Inflammatory macrophage treated with lipopolysaccharide for 4 hours (primary cell): ENCODE measurements around the gene CARD11.
A peak's percentile ranks its signal among the peaks of the same experiment; 100 is the strongest.

Source experiments
- DNase-seq: peaks from one replicate; pipeline ENCODE4 v3.0.0-alpha.2; 2020

The CARD11 gene

DNA sequence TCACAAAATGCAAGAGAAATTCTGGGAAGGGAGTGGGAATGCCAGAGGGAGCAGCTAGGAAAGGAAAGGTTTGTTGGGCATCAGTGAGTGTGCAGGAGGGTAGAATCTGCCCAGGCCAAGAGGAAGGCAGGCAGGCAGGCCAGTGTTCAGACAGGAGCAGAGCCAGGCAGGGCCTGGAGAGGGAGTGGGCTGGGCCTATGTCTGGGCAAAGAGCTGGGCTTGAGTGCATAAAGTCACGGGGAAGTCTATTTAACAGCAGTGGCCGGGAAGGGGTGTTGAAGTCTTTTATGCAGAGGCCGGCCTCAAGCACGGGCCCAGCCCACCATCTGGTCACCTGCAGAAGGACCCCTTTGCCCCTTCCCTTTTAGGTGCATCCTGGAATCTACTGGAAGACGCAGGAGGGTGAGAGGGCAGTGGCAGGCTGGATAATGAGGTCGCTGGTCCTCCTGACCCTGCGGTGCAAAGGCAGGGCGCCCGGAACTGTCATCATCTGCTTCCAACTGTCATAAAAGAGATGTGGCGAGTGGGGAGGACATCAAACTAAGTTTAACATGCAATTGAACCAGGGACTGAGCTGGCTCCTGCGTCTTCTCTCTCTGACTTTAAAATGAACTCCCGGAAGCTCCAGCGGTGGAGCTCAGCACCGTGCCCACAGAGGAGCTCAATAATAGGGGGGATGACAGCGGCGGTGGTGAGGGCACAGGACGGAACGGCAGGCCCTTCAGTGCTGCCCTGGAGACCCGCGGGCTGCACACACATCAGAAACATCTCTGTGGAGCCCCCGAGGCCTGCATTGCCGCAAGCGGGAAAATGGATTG lies 29.5 kb downstream of the CARD11 start:
- no peak for DNase-seq

DNA sequence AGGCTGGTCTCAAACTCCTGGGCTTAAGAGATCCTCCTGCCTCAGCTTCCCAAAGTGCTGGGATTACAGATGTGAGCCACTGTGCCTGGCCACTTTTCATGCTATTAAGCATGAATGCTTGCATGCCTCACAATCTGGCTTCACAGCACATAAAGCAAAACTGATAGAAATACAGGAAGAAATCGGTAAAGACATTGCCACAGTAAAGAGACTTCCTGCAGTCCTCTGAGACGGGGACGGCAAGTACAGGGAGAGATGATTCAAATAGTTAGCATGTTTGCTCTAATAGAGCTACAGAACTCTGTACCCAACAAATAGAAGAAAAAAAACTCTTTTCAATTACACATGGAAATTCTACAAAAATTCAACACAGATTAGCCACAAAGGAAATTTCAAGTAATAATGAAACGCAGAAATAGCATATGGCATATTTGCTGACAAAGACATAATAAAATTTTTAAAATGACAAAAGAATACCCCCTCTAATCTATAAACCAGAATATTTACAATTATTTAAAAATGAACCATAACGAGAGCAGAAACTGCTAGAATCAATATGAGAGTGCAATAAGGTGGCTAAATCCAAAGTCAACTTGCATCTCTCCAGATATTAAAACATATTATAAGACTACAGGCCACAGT lies 32.3 kb downstream of the CARD11 start:
- DNase-seq: no peak

DNA sequence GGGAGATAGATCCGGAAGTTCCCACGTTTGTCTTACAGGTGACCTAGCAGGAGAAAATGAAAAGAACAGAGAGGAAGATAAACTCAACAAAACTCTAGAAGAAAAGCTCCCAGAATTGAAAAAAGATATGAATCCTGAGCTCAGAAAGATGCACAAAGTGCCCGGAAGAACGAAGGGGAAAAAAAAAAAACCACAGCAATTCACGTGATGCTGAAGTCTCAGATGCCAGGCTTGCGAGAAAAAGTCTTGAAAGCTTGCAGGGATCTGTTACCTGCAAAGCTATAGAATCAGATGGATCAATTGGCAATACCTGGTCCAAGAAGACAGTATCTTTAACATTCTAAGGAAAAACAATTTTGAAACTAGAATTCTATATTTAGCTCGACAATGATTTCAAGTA lies 33.5 kb downstream of the CARD11 start:
- DNase-seq: no peak

DNA sequence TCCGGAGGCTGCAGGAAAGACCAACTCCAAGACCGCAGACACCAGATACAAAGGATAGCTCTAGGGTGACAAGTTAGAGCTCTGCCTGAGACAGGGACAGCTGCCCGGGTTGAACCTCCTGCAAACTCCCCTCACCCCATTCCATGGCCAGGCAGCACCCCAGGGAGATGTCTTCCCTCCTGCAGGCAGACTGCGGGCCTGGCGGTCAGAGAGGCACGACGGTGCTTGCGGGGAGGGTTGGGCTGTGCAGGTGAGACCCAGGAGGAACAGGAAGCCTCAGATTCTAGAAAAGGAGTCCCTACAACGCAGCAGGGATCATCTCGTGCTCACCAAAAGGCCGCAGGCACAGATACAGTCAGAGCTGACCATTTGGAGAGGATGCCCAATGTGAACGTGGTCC lies 34.6 kb downstream of the CARD11 start:
- DNase-seq: no peak

DNA sequence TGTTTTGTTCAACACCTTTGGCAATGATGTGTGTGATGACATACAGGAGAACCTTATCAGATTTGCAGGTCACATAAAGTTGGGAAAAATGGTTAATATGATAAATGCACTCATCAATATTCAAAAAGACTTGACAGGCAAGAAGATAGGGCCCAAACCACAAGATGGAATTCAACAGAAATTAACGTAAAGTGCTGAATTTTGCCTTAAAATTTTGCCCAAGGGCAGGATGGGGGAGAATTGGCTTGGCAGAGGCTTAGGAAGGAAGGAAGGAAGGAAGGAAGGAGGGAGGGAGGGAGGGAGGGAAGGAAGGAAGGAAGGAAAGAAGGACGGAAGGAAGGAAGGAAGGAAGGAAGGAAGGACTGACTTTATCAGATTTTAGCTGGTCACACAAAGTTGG lies 35.3 kb downstream of the CARD11 start:
- no peak for DNase-seq

DNA sequence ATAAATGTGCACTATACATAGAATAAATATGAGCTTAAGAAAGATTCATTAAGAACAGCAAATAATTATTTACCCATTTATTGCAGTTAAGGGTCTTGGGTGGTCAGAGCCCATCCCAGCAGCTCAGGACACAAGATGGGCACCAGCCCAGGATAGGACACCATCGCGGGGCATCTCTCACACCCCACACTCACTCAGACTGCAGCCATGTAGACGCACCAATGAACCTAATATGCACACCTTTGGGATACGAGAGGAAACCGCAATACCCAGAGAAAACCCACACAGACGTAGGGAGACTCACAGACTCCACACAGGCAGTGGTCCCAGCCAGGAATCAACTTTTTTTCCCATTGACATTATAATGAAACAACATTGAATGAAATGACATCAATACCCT lies 36.0 kb downstream of the CARD11 start:
- no peak for DNase-seq

DNA sequence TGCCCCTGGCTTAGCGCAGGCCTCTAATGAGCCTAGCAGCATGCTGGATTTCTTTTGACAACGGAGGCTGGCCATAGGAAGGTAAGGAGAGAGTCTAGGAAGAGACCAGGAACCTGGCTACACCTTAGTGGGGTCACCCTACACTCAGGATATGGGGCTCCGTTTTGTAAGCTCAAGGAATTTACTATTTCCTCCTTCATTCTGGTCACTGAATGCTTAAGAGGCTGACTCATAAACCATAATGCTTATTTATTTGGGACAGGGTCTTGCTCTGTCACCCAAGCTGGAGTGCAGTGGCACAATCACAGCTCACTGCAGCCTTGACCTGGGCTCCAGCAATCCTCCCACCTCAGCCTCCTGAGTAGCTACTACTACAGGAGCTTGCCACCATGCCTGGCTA lies 38.4 kb downstream of the CARD11 start:
- no peak for DNase-seq

DNA sequence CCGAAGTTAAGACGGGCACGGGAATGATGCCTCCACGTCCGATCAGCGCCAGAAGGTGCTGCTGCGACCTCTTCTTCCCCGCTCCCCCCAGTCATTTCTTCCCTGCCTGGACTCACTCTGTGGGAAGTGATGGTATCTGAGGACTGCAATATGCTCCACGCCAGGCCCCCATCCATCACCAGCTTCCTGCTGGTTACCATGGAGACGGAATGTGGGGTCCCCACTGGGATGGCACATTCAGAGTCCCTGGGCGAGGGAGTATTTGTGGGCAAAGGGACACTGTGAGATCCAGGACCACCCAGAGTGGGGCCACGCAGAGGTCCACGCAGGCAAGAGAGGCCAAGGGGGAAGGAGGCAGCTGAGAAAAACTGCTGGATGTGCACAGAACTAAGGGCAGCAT lies 39.7 kb downstream of the CARD11 start:
- DNase-seq: no peak

DNA sequence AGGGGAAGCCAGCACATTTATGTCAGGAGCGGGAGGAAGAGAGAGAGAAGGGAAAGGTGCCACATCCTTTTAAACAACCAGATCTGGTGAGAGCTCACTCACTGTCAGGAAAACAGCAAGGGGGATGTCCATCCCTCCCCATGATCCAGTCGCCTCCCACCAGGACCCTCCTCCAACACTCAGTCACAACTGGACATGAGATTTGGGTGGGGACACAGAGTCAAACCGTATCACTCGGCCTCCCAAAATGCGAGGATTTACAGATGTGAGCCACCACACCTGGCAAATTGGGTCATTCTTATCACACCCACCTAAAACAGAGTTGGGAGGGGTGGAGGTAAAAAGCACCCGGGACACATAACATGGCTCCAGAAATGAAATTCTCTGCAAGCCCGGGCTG lies 41.0 kb downstream of the CARD11 start:
- no peak for DNase-seq

DNA sequence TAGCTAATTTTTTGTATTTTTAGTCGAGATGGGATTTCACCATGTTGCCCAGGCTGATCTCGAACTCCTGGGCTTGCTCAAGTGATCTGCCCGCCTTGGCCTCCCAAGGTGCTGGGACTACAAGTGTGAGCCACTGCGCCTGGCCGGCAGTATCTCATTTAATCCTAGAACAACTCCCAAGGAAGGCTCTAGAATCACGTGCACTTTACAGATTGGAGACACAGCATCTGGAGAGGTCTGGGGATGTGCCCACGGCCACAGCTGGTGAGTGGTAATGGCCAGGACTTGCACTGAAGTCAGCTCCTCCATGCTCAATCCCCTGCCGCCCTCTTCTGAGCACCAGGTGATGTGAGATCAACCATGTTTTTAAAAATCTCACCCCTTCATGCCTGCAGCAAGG lies 43.1 kb downstream of the CARD11 start:
- DNase-seq: no peak

DNA sequence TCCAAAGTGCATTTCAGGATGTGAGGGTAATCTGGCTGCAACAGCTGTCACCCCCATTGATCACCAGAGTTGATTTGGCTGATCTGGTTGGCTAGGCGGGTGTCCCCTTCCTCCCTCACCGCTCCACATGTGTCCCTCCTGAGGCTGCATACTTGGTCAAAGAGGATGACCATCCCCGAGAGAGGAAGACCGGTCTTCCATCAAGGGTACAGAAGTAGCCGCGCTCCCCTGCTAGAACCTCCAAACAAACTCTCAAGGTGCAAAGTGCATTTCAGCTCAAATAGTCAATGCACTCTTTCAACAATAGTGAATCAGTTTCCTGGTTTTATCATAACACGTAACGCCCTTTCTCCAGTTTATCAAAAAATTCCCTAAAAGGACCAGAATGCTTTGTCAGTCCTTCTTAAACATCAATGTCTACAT lies 44.6 kb downstream of the CARD11 start:
- no peak for DNase-seq

DNA sequence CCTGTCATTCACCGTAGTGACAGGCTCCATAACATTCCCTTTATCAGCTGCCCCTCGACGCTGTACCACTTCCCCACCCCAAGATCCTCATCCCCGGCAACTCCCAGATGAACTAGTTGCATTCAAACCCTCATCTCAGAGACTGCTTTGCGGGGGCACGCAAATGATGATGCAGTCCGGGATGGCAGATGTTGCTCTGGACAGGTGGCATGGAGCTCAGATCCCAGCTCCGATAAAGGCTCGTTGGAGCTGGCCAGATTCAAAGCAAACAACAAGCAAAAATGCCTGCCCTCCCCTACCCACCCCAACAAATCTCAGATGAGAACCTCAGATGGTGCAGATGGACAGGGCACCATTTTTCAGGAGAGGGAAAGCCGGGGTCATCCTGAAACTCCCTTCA lies 46.7 kb downstream of the CARD11 start:
- DNase-seq: no peak

DNA sequence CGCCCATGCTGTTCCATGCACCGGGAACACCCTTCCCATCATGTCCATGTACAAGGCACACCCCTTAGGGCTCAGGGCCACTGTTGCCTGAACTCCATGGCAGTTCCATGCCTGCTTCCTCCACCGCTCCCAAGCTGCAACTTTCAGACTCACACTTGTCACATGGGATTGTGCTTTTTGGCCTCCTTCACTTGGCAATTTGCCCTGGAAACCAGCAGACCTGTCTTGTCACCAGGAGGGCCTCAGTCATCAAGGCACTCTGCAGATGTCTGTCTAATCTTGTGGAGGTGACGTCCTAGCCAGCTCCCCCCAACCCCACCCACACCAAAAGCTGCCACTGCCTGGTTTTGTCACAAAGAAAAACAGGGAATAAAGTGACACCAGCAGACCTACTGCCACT lies 47.5 kb downstream of the CARD11 start:
- DNase-seq: no peak

DNA sequence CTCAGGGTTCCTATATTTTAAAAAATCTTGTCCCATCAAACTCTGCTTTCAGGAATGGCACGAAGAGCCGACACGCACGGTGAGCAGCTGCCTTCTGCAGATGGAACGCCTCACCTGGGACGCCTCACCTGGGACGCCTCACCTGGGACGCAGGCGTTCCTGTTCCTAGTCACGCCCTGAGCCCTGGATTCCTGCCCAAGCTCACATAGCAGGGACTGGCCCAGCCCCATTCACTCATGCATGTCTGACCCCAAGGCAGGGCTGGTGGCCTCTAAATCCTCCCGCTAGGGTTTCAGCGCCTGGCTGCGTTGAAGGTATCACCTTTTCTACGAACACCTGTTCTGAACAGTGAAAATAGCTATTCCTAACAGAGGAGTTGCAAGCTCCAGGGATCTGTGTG lies 49.8 kb downstream of the CARD11 start:
- DNase-seq: no peak

DNA sequence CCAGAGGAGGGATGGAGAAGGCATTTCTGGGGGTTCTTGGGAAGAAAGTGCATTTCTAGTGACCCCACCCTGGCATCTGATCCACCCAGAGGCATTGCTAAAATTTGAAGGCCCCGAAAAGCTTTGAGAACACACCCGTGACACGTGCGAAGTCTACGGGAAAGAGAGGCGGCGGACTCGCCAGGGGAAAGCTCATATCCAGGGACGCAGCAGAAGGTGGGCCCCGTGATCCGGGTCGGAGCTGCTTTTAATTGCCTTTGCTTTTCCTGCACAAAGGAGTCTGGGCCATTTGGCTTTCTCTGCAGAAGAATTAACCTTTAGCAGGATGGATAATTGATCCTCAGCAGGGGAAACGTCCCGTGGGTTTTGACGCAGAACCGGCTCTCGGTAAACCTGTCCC lies 50.3 kb downstream of the CARD11 start:
- no peak for DNase-seq

DNA sequence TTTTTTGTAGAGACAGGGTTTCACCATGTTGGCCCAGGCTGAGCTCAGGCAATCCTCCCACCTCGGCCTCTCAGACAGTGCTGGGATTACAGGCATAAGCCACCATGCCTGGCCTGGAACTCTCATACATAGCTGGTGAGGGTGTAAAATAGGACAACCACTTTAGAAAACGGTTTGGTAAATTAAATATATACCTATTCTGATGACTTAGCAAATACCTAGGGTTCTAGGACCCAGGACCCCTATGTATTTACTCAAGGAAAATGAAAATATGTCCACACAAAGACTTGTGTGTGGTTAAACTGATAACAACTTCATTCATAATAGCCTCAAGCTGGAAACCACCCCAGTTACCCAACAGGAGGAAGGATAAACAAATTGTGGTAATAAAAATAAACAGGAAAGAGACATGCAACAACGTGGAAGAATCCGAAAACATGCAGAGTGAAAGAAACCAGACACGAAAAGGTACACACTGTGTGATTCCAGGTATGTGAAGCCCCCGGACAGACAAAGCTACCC lies 52.7 kb downstream of the CARD11 start:
- DNase-seq: no peak

DNA sequence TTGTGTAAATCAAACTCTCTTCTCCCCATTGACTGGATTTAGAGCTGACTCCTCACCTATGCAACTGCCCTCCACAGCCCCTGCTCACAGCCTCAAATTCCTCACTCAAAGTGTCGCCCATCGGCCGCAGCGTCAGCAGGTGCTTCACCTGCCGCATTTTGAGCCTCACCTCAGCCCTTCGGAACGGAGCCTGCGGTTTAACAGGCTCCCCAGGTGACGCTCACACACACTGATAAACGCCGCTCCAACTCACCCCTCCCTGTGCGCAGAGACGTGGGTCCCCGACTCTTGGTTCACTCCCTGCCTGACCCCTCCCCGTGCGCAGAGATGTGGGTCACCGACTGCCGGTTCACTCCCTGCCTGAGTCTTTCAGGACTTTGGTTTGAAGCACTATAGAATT lies 57.1 kb downstream of the CARD11 start:
- no peak for DNase-seq

DNA sequence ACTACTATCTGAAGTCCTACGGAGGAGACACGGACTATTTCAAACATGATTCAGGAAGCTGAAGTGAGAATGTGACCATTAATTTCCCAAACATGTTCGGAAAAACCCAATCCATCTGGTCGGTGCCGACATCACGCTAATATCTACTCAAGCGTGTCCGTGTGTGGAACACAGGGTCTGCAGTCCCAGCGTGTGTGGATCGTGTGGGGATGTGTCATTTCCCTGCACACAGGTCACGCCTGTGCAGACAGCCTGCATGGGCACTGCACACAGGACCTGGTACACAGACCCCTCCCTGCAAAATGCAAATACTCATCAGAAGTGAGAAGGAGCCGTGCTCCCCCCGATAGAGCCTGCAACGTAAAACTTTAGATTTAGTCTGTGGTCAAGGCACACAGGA lies 57.8 kb downstream of the CARD11 start:
- no peak for DNase-seq

DNA sequence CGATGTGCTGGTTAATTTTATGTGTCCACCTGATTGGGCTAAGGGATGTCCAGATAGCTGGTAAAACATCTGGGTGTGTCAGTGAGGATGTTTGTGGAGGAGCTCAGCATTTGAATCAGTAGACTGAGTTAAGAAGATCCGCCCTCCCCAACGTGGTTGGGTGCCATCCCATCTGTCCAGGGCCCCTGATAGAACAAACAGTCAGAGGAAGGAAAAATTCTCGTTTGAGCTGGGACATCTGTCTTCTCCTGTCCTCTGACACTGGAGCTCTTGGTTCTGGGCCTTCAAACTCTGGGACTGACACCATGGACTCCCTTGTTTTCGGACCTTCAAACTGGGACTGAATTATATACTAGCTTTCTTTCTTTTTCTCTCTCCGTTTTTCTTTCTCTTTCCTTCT lies 59.6 kb downstream of the CARD11 start:
- DNase-seq: no peak

DNA sequence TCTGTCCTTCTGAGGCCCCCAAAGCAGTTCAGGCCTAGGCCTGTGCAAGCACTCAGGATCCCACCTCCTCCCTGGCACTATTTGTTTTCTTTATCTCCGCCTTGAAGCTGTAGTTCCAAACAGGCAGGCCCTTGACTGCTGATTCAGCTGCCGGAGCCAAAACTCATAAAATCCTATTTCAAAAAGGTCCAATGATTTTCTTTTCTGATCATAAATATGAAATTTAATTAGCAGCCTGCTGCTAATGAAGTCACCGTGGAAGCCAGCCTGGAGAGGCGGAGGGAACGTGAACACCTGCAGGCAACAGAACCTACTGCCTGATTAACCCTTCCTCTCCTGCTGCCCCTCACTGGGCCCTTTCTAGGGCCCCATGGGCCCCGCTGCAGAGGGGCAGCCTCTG lies 60.1 kb downstream of the CARD11 start:
- no peak for DNase-seq

DNA sequence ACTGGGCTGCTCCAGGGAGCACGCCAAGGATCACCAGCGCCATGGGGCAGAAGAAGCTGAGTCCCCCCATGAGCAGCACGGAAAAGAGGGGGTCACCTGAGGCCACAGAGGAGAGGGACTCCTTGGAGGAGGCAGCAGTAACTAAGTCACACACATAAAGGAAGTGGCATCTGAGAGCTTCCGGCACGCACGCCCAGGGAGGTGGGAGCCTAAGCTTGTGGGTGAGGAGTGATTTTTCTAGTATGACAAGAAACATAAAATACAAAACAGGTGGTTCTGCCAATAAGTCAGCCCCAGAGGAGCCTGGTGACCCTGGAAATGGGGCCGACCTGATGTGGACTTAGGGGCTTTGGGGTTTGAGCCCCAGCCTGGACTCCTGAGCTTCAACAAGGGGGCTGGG lies 60.8 kb downstream of the CARD11 start:
- no peak for DNase-seq

DNA sequence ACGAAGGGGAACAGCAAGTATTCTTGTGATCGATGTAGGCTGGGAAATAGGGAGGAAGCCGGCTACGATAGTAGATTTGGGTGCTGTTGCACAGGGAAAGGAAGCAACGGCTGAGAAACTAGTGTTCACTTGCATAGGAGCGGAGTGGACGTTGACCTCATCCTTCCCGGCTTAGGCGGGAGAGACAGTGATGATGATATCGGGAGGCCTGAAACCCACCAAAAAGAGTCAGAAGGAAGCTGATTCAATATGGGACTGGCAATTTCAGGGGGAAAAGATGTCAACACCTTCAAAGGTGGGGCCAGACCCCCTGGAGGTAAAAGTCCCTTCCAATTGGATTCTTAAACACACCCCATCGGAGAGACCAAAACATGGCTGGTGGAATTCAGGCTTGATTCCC lies 61.3 kb downstream of the CARD11 start:
- DNase-seq: no peak

DNA sequence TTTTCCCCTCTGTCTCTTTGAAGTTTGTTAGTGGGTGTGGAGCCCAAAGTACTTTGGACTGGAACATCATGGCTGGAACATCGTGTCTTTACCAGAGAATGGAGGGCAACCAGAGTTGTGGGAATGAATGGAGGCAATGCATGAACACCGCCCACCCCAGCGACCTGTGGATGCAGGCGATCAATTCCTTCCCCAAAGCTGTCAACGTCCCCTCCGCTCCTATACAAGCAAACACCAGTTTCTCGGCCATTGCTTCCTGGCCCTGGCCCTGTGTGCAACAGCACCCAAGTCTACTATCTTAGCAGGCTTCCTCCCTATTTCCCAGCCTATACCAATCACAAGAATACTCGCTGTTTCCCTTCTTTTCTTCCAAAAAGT lies 62.6 kb downstream of the CARD11 start:
- no peak for DNase-seq

DNA sequence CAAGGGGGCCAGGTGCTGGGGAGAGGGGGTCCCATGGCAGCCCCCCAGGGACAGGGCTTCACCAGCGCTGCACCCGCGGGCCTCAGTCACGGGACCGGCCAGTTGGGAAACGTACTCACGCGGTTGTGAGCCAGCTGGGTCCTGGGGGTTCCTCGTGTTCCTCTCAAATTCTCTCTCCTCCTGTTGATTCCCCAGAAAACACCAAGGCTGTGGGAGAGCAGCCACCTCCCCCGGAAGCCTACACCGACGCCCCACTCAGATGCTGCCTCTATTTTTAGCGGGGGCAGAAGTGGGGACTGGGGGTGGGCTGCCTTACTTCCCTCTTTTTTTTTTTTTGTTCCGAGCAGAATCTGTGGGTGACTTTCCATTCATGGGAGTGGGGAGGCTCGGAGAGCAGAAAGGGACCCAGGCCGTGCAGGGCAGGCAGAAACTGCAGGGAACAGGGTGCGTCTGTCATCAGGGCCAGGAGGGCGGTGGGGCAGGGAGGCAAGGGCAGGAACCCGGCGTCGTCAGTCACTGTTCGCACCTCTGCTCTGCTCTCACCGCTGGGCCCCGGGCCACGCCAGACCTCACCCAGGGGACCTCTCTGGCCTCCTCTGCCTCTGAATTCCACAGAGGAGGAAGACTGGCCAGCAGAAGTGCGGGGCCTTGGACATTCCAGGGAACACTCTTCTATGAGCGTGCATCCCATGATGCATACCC lies 63.1 kb downstream of the CARD11 start:
- DNase-seq: peak; percentile 42
